HK-2 (cell line): Measurements from ENCODE around the gene NAV2.

ENCODE experiments used
- DNase-seq: peaks from one replicate; pipeline ENCODE4 v3.0.0-alpha.2; 2018; ENCODE audit not compliant: unreplicated experiment

The NAV2 gene

GRCh38 chr11:20158597-20159257 lies 446.1 kb downstream of the NAV2 start:
- DNase-seq, result peak; percentile 26

- DNase-seq, result no peak
Measured at GRCh38 chr11:20159466-20160381, 447.1 kb downstream of the NAV2 start.

GRCh38 chr11:20160425-20161229 lies 448.0 kb downstream of the NAV2 start, which contains the start of gene DBX1:
TSS of gene DBX1 (minus strand) at chr11:20160475. CDS start at chr11:20160324, 151 bp downstream.
- DNase-seq, result no peak

- DNase-seq, result no peak
Measured at GRCh38 chr11:20161230-20161918, 448.7 kb downstream of the NAV2 start.

GRCh38 chr11:20161923-20162744 lies 449.5 kb downstream of the NAV2 start:
- no peak for DNase-seq

GRCh38 chr11:20162824-20163782 lies 450.5 kb downstream of the NAV2 start:
- DNase-seq, result peak; percentile 0

- DNase-seq, result no peak
Measured at GRCh38 chr11:20163783-20164481, 451.3 kb downstream of the NAV2 start.
